ENCODE results near the gene CTRL. TPM values are rescaled to one million over a fixed set of nuclear protein-coding genes. Genes with fewer than 3 reads are reported as not detected.

CTRL gene
- total RNA-seq, 2 donors from 2014 or later = 0.59 TPM; not detected in 1

DNA sequence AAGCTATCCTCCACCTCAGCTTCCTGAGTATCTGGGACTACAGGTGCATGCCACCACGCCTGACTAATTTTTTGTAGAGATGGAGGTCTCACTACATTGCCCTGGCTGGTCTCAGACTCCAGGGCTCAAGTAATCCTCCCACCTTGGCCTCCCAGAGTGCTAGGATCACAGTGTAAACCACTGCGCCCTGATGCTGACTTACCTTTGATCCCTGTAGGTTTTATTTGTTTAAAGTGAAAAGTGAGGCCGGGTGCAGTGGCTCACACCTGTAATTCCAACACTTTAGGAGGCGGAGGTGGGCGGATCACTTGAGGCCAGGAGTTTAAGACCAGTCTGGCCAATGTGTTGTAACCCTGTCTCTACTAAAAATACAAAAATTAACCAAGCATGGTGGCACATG, 29.9 kb downstream of the CTRL start:
- peaks cover 0 to 10% of the 10 kb centered on the region in 2 donors for H3K4me1 ChIP-seq
- no peak overlapping the region for H3K4me3 ChIP-seq
- no peaks in the 10 kb centered on the region for H3K9me3 ChIP-seq
- no peak for DNase-seq (ENCODE audit: low spot score)
- no peak overlapping the region for H3K27ac ChIP-seq
- TF ChIP-seq, protein P1, sequence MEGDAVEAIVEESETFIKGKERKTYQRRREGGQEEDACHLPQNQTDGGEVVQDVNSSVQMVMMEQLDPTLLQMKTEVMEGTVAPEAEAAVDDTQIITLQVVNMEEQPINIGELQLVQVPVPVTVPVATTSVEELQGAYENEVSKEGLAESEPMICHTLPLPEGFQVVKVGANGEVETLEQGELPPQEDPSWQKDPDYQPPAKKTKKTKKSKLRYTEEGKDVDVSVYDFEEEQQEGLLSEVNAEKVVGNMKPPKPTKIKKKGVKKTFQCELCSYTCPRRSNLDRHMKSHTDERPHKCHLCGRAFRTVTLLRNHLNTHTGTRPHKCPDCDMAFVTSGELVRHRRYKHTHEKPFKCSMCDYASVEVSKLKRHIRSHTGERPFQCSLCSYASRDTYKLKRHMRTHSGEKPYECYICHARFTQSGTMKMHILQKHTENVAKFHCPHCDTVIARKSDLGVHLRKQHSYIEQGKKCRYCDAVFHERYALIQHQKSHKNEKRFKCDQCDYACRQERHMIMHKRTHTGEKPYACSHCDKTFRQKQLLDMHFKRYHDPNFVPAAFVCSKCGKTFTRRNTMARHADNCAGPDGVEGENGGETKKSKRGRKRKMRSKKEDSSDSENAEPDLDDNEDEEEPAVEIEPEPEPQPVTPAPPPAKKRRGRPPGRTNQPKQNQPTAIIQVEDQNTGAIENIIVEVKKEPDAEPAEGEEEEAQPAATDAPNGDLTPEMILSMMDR (IDR thresholded peaks at IDR 0.05) = no peak
- H3K36me3 ChIP-seq = peaks cover 8% of the 10 kb centered on the region
- no peaks in the 10 kb centered on the region for H3K27me3 ChIP-seq

DNA sequence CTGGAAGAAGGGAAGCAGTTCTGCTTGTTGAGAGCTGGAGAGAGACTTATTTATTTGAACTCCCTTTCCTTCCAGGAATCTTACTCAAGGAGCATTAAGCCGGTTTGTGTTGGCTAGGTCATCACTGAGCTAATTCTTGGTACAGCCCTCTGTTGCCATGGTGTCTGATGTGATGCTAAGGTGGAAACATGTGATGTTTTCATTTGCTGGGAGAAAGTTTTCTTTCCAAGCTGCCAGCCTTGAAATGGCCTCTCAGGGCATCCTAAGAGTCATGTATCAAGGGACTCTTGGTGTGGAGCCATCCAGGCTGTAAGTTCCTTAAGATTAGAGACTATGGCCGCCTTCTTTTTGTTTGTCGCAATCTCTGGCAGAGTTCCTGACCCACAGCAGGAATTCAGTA, 34.4 kb downstream of the CTRL start:
- no peak overlapping the region for H3K4me3 ChIP-seq
- no peaks in the 10 kb centered on the region for H3K9me3 ChIP-seq
- peak overlapping the region; percentile 56 for H3K27ac ChIP-seq
- H3K4me1 ChIP-seq = peaks cover 0 to 39% of the 10 kb centered on the region in 2 donors
- peaks cover 8% of the 10 kb centered on the region for H3K36me3 ChIP-seq
- DNase-seq (ENCODE audit: low spot score) = peak; percentile 81
- TF ChIP-seq, protein P1 (IDR thresholded peaks at IDR 0.05) = no peak
- H3K27me3 ChIP-seq = no peaks in the 10 kb centered on the region

DNA sequence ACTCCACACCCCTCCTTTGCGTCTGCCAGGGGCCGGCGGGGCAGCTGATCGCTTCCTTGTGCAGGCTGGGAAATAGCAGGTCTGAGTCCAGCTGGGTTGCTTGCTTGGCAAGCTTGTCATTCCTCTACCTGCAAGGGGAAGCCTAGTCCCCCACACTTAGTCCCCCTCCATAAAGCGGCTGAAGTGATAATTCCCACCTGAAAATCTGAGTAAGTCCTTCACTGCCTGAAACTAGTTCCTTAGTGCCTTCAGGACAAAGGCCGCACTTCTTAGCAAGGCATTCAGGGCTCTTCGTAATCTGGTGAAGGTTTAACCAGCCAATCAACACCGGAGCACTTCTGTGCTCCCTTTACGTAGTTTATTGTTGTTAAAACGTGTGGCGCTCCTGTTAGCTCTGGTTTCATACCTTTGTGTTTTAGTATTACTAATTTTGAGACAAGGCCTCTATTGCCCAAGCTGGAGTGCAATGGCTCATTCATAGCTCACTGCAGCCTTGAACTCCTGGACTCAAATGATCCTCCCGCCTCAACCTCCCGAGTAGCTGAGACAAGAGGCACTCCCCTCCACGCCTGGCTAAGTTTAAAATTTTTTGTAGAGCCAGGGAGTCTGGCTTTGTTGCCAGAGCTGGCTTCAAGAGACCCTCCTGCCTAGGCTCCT, 37.8 kb downstream of the CTRL start:
- Histone ChIP-seq H3K27ac (peak overlapping the region; percentile 90 to 97), H3K9me3 (no peaks in the 10 kb centered on the region), H3K4me3 (peak overlapping the region; percentile 82 to 99), H3K36me3 (no peaks in the 10 kb centered on the region), H3K4me1 (peaks cover 0 to 39% of the 10 kb centered on the region in 2 donors), H3K27me3 (no peaks in the 10 kb centered on the region)
- TF ChIP-seq, protein P1 (IDR thresholded peaks at IDR 0.05) = no peak
- no peak for DNase-seq (ENCODE audit: low spot score)

DNA sequence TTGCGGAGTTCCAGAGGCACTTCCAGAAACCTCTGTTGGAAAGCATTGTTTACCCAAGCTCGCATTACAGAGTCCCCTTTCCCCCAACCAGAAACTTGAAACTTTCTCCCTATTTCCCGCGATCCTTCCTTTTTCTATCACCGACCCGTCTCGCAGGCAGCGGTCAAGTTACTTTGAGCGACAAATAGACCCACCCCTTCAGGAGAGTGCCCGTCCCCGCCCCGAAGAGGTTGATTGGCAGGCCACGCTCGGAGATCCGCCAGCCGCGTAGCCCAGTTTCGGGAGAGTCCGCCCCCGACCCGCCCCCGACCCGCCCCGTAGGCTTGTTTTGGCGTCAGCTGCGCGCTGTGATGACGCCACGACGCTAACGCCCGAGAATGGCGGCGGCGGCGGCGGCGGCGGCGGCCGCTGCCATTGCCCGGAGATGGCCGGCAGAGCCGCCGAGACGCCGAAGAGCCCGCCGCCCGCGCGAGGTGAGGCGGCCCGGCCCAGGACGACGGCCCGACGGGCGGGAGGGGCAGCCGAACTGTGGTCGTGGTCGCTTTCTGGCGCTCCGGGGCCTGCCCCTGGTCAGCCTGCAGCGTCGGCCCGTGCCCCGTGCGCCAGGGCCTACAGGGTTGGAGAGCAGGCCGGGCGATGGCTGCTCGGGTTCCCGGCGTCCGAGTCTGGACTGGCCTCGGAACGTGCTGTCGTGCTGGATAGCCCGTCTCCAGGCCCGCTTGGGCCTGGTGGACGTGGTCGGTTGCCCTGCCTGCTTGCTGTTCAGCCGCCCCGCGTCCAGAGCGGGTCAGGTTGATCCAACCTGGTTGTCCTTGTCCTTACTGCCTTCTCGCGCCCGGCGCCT, 38.5 kb downstream of the CTRL start, which contains the start of gene PSKH1:
PSKH1 (plus strand) TSS at position 356 of the 844 bp plus-strand sequence. CDS start 15,496 bp downstream, outside the sequence.
- Histone ChIP-seq H3K4me3 (peak within 1 kb of the TSS; percentile 82 to 99), H3K4me1 (peaks cover 0 to 39% of the 10 kb centered on the region in 2 donors), H3K27me3 (no peaks in the 10 kb centered on the region), H3K27ac (peak within 1 kb of the TSS; percentile 90 to 97), H3K9me3 (no peaks in the 10 kb centered on the region), H3K36me3 (no peaks in the 10 kb centered on the region)
- TF ChIP-seq, protein P1 (IDR thresholded peaks at IDR 0.05) = peak in 1 of 2 donors; percentile 10
- peak; percentile 97 for DNase-seq (ENCODE audit: low spot score)

DNA sequence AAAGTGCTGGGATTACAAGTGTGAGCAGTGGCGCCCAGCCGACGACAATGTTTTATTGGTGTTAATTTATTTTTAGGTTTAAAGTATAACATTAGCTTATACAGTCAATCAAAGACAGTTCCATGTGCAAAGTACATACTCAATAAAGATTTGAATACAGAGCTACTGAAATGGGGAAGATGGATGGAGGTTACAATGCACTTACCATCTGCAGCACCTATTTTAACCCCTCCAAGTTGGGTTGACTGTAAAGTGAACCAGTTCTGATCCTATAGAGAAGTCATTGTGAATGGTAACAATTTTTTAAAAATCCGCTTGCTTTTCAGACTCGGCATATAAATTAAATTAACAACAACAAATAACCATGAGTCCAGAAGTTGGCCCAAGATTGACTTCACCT, 39.3 kb downstream of the CTRL start:
- Histone ChIP-seq H3K4me1 (peaks cover 0 to 36% of the 10 kb centered on the region in 2 donors), H3K27ac (peak overlapping the region; percentile 75 to 97), H3K36me3 (no peaks in the 10 kb centered on the region), H3K27me3 (no peaks in the 10 kb centered on the region), H3K9me3 (no peaks in the 10 kb centered on the region), H3K4me3 (peak overlapping the region in 1 of 2 donors; percentile 99)
- no peak for DNase-seq (ENCODE audit: low spot score)
- TF ChIP-seq, protein P1 (IDR thresholded peaks at IDR 0.05) = no peak

Measured in right atrium auricular region (tissue), 2 donors.